BLaER1 treated with 17β-estradiol and CSF1 and Interleukin-3, amounts not matched to agents 10 nM and 100 nM (cell line): ENCODE data around the gene XPO6.
"Not testable (repeated sequence)": the region's sequence is repeated elsewhere in the genome, so short reads cannot be mapped to it uniquely, and the experiment has no call there.

Experiments used
- H3K27ac ChIP-seq, 11 experiments: shearing (Covaris generic); formaldehyde crosslinking; 2 replicates each; pipeline ENCODE4 v1.8.1; 2022
- H3K27me3 ChIP-seq, 11 experiments: shearing (Covaris generic); formaldehyde crosslinking; 2 replicates each; pipeline ENCODE4 v1.8.1; 2022
- H3K36me3 ChIP-seq, 11 experiments: shearing (Covaris generic); formaldehyde crosslinking; 2 replicates each; pipeline ENCODE4 v1.8.1; 2022
- H3K4me1 ChIP-seq, 10 experiments: shearing (Covaris generic); formaldehyde crosslinking; 2 replicates each; pipeline ENCODE4 v1.8.1; 2022
- H3K4me2 ChIP-seq, 11 experiments: shearing (Covaris generic); formaldehyde crosslinking; 2 replicates each; pipeline ENCODE4 v1.8.1; 2022
- H3K4me3 ChIP-seq, 10 experiments: shearing (Covaris generic); formaldehyde crosslinking; 2 replicates each; pipeline ENCODE4 v1.8.1; 2022
- H3K9ac ChIP-seq, 11 experiments: shearing (Covaris generic); formaldehyde crosslinking; 2 replicates each; pipeline ENCODE4 v1.8.1; 2022
- H3K9me3 ChIP-seq, 11 experiments: shearing (Covaris generic); formaldehyde crosslinking; replicated peaks in 1 of 11; 2 replicates each; pipeline ENCODE4 v1.8.1; 2022
- H4K20me1 ChIP-seq, 11 experiments: shearing (Covaris generic); formaldehyde crosslinking; 2 replicates each; pipeline ENCODE4 v1.8.1; 2022
- Cebpa-rat ChIP-seq, 11 experiments: shearing (Covaris generic); IDR thresholded peaks; 2 replicates each; pipeline ENCODE4 v1.8.1; 2022

The XPO6 gene

GRCh38 chr16:28120754-28121153 is 91.0 kb downstream of the XPO6 start:
- Histone ChIP-seq H3K4me2 (no peak overlapping the region), H3K36me3 (peaks cover 98 to 100% (median 100%) of the 10 kb centered on the region in 11 experiments), H3K27me3 (no peaks in the 10 kb centered on the region), H3K4me3 (no peak overlapping the region), H3K4me1 (no peaks in the 10 kb centered on the region), H4K20me1 (peaks cover 0 to 96% (median 4%) of the 10 kb centered on the region in 11 experiments; a peak in 7 of 22 replicates), H3K9me3 (no peaks in the 10 kb centered on the region), H3K9ac (no peak overlapping the region), H3K27ac (no peak overlapping the region)
- TF ChIP-seq Cebpa-rat (IDR thresholded peaks at IDR 0.05): no peak

DNA sequence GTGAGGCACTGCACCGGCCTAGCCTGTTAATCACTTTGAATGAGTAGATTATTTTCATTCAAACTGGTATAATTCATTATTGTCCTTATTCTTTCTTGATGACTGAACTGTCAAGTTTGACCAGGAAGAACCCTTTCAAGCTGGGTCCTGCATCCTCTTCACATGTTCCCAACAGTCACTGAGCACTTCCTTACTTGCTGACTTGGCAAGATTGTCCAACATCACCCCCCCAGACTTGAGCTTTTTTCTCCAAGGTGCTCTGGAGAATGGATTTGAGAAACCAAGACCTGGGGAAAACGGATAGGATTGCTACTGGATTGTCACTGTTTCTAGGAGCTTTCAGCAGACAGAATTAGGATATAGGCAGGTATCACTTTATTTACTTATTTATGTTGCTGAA is 93.1 kb downstream of the XPO6 start:
- no peak overlapping the region for H3K27ac ChIP-seq
- H3K27me3 ChIP-seq: no peaks in the 10 kb centered on the region
- no peak overlapping the region for H3K4me2 ChIP-seq
- no peaks in the 10 kb centered on the region for H3K4me1 ChIP-seq
- no peak overlapping the region for H3K4me3 ChIP-seq
- TF ChIP-seq Cebpa-rat (IDR thresholded peaks at IDR 0.05): no peak
- peaks cover 96 to 100% (median 100%) of the 10 kb centered on the region in 11 experiments for H3K36me3 ChIP-seq
- no peak overlapping the region for H3K9ac ChIP-seq
- H3K9me3 ChIP-seq: no peaks in the 10 kb centered on the region
- peaks cover 0 to 95% (median 0%) of the 10 kb centered on the region in 11 experiments; a peak in 5 of 22 replicates for H4K20me1 ChIP-seq

- H3K27ac ChIP-seq: no peak overlapping the region
- no peaks in the 10 kb centered on the region for H3K9me3 ChIP-seq
- no peak overlapping the region for H3K4me2 ChIP-seq
- TF ChIP-seq Cebpa-rat (IDR thresholded peaks at IDR 0.05): no peak
- no peak overlapping the region for H3K9ac ChIP-seq
- no peak overlapping the region for H3K4me3 ChIP-seq
- peaks cover 0 to 94% (median 0%) of the 10 kb centered on the region in 11 experiments; a peak in 6 of 22 replicates for H4K20me1 ChIP-seq
- H3K27me3 ChIP-seq: no peaks in the 10 kb centered on the region
- H3K36me3 ChIP-seq: peaks cover 96 to 100% (median 99%) of the 10 kb centered on the region in 11 experiments
- H3K4me1 ChIP-seq: peaks cover 0 to 14% (median under 1%) of the 10 kb centered on the region in 10 experiments; a peak in 8 of 20 replicates
These were observed 94.6 kb downstream of the XPO6 start for GRCh38 chr16:28117168-28117565.

DNA sequence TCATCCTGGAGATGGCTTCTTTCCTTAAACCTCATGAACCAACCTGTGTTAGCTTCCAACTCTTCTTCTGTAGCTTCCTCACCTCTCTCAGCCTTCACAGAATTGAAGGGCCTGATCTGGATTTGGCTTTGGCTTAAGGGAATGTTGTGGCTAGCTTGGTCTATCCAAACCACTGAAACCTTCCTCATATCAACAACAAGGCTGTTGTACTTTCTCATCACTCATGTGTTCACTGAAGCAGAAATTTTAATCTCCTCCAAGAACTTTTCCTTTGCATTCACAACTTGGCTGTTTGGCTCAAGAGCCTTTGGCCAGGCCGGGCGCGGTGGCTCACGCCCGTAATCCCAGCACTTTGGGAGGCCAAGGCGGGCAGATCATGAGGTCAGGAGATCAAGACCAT is 95.9 kb downstream of the XPO6 start:
- Histone ChIP-seq H3K4me1 (peaks cover 0 to 27% (median 11%) of the 10 kb centered on the region in 10 experiments; a peak in 13 of 20 replicates), H4K20me1 (peaks cover 0 to 94% (median 0%) of the 10 kb centered on the region in 11 experiments; a peak in 7 of 22 replicates), H3K36me3 (peaks cover 92 to 100% (median 97%) of the 10 kb centered on the region in 11 experiments)
- H3K27me3 ChIP-seq, H3K9me3 ChIP-seq, H3K4me3 ChIP-seq, H3K4me2 ChIP-seq, H3K27ac ChIP-seq, H3K9ac ChIP-seq: not testable (repeated sequence)

- Histone ChIP-seq H3K4me1 (peaks cover 0 to 56% (median 26%) of the 10 kb centered on the region in 10 experiments; a peak in 14 of 20 replicates), H3K4me2 (peak overlapping the region in 1 of 11 experiments; percentile 70; a peak in 2 of 22 replicates), H3K27ac (no peak overlapping the region), H3K9ac (peak overlapping the region in 1 of 11 experiments; percentile 21; a peak in 1 of 22 replicates), H4K20me1 (peaks cover 7 to 93% (median 25%) of the 10 kb centered on the region in 11 experiments; a peak in 19 of 22 replicates), H3K4me3 (no peak overlapping the region), H3K36me3 (peaks cover 82 to 100% (median 93%) of the 10 kb centered on the region in 11 experiments), H3K27me3 (no peaks in the 10 kb centered on the region), H3K9me3 (no peaks in the 10 kb centered on the region)
- TF ChIP-seq Cebpa-rat (IDR thresholded peaks at IDR 0.05): no peak
These were observed 98.9 kb downstream of the XPO6 start for GRCh38 chr16:28112908-28113307.

DNA sequence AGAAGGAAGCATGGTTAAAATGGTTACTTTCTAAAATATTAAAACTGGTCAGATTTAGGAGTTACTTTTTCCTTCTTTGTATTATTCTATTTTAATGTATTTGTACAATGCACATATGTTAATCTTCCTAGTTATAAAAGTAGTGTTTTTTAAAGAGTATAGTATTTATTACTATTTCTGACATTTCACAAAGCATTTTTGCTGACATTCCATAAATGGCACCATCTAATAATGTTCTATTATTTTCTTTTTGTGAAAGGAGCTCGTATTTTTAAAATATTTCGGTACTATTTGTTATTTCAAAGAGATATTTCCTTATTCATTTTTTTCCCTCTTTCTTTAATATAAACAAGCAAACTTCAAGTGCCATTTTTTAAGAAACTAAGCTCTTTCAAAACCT is 100.8 kb downstream of the XPO6 start:
- no peak for TF ChIP-seq Cebpa-rat (IDR thresholded peaks at IDR 0.05)
- Histone ChIP-seq H3K36me3 (peaks cover 82 to 100% (median 94%) of the 10 kb centered on the region in 11 experiments), H3K4me1 (peaks cover 0 to 67% (median 26%) of the 10 kb centered on the region in 10 experiments; a peak in 14 of 20 replicates)

GRCh38 chr16:28110479-28110878 is 101.3 kb downstream of the XPO6 start:
- Histone ChIP-seq H3K27ac (peak overlapping the region in 9 of 11 experiments; percentile 11 to 71 (median 45); a peak in 14 of 22 replicates), H3K36me3 (peaks cover 82 to 100% (median 94%) of the 10 kb centered on the region in 11 experiments), H3K9ac (peak overlapping the region in 1 of 11 experiments; percentile 4; a peak in 1 of 22 replicates), H3K27me3 (no peaks in the 10 kb centered on the region), H3K4me3 (no peak overlapping the region), H3K4me1 (peaks cover 0 to 67% (median 26%) of the 10 kb centered on the region in 10 experiments; a peak in 14 of 20 replicates), H3K9me3 (no peaks in the 10 kb centered on the region), H4K20me1 (peaks cover 8 to 96% (median 46%) of the 10 kb centered on the region in 11 experiments; a peak in 19 of 22 replicates), H3K4me2 (peak overlapping the region in 7 of 11 experiments; percentile 1 to 68 (median 29); a peak in 12 of 22 replicates)
- no peak for TF ChIP-seq Cebpa-rat (IDR thresholded peaks at IDR 0.05)

More for the DNA sequence above, 100.8 kb downstream of the XPO6 start:
- Histone ChIP-seq H3K9me3 (no peaks in the 10 kb centered on the region), H3K27me3 (no peaks in the 10 kb centered on the region), H3K4me2 (peak overlapping the region in 7 of 11 experiments; percentile 1 to 70 (median 53); a peak in 10 of 22 replicates), H4K20me1 (peaks cover 8 to 96% (median 43%) of the 10 kb centered on the region in 11 experiments; a peak in 19 of 22 replicates), H3K9ac (peak overlapping the region in 1 of 11 experiments; percentile 33; a peak in 2 of 22 replicates), H3K27ac (peak overlapping the region in 7 of 11 experiments; percentile 1 to 71 (median 48); a peak in 12 of 22 replicates), H3K4me3 (no peak overlapping the region)

DNA sequence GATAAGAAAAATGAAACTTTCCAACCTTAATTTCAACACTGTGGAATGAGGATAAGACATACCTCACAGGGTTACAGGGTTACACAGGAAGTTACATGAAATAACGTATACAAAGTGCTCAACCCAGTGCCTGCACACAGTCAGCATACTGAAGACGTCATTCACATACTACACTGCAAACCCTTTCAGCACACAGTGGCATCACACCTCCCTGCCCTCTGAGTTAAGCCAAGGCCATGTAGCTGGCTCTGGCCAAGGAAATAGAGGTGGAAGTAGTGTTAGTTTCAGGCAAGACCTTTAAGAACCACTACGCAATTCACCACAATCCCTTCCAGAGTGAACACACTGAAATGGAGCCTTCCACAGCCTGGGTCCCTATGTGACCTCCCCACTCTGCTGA is 101.7 kb downstream of the XPO6 start:
- Histone ChIP-seq H3K4me3 (no peak overlapping the region), H4K20me1 (peaks cover 8 to 98% (median 47%) of the 10 kb centered on the region in 11 experiments; a peak in 19 of 22 replicates), H3K9me3 (no peaks in the 10 kb centered on the region), H3K27ac (peak overlapping the region in 9 of 11 experiments; percentile 11 to 71 (median 45); a peak in 14 of 22 replicates), H3K36me3 (peaks cover 82 to 100% (median 94%) of the 10 kb centered on the region in 11 experiments), H3K4me1 (peaks cover 0 to 67% (median 26%) of the 10 kb centered on the region in 10 experiments; a peak in 14 of 20 replicates), H3K4me2 (peak overlapping the region in 7 of 11 experiments; percentile 1 to 68 (median 29); a peak in 12 of 22 replicates), H3K9ac (peak overlapping the region in 1 of 11 experiments; percentile 4; a peak in 1 of 22 replicates), H3K27me3 (no peaks in the 10 kb centered on the region)
- TF ChIP-seq Cebpa-rat (IDR thresholded peaks at IDR 0.05): no peak

DNA sequence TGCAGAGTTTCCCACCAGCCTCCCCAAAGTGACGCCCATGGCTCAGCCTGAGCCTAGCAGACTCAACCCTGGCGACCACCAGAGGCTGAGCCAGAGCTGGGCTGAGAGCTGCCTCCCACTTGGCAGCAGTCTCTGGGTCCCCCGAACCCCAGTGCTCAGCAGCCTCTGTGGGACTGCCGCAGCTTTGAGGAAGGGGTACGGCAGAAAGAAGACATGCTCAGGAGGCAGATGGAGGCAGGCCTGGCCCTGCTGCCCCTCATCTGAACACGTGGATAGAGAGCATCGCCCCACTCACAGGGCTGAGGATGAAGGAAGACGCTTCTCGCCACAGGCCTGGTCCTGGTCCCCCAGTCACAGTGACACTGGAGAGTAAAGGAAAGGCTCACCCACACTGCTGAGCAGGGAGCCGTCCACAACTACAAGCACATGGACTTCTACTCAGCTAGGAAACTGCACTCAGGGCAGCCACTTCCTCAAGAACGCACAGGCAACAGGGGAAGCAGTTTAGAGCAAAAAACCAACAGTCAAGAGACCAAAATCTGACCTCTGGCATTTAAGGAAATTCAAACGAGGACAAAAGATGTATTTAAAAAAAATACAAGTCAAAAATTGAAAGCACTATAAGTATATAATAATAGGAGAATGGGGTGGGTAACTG is 103.0 kb downstream of the XPO6 start:
- peak overlapping the region in 4 of 11 experiments; percentile 29 to 40 (median 34); a peak in 4 of 22 replicates for H3K27ac ChIP-seq
- H3K4me2 ChIP-seq: peak overlapping the region in 4 of 11 experiments; percentile 10 to 68 (median 38); a peak in 6 of 22 replicates
- no peak overlapping the region for H3K4me3 ChIP-seq
- H3K9ac ChIP-seq: 0 out of 22 replicates have a peak overlapping the region, but pooled peaks of 2 of the 11 experiments have one; percentile 1 to 15
- H3K36me3 ChIP-seq: peaks cover 86 to 100% (median 95%) of the 10 kb centered on the region in 11 experiments
- no peaks in the 10 kb centered on the region for H3K9me3 ChIP-seq
- TF ChIP-seq Cebpa-rat (IDR thresholded peaks at IDR 0.05): no peak
- H3K27me3 ChIP-seq: no peaks in the 10 kb centered on the region
- peaks cover 8 to 99% (median 54%) of the 10 kb centered on the region in 11 experiments; a peak in 19 of 22 replicates for H4K20me1 ChIP-seq
- peaks cover 0 to 67% (median 26%) of the 10 kb centered on the region in 10 experiments; a peak in 14 of 20 replicates for H3K4me1 ChIP-seq
